H7 (cell line): ENCODE data around the gene GPR32. TPM values are rescaled to one million over a fixed set of nuclear protein-coding genes. Genes with fewer than 3 reads are reported as not detected.
"Not testable (repeated sequence)": the region's sequence is repeated elsewhere in the genome, so short reads cannot be mapped to it uniquely, and the experiment has no call there.

Experiments
- DNase-seq: peaks from one replicate; pipeline ENCODE4 v3.0.0; 2012
- H3K27me3 ChIP-seq: 2 replicates; pipeline ENCODE4 v1.6.0; 2011; ENCODE audit warnings: mild to moderate bottlenecking, low read length; ENCODE audit not compliant: control insufficient read depth, insufficient read depth
- H3K36me3 ChIP-seq: replicated peaks from 2 replicates; pipeline ENCODE4 v1.5.1; 2011; ENCODE audit warnings: low read length; ENCODE audit not compliant: control insufficient read depth, insufficient read depth
- H3K4me3 ChIP-seq: 2 replicates; pipeline ENCODE4 v1.5.1; 2011; ENCODE audit warnings: low read depth, mild to moderate bottlenecking, control low read depth, low read length, moderate library complexity; ENCODE audit not compliant: insufficient read depth
- total RNA-seq: library from RNA; depleted of rRNA; stranded (reverse); fragments of >200 nt; shearing (Covaris generic); gene quantifications from 2 replicates; pipeline ENCODE4 v1.2.3, GENCODE V29; 2014

GPR32 gene
- total RNA-seq, 1 experiment from 2014 or later = not detected

GRCh38 chr19:50736338-50736737, 33.9 kb upstream of the GPR32 start:
- DNase-seq = no peak
- Histone ChIP-seq H3K36me3 (no peaks in the 10 kb centered on the region), H3K4me3 (no peak overlapping the region), H3K27me3 (no peaks in the 10 kb centered on the region; the same call in 1 of the 2 replicates)

GRCh38 chr19:50739132-50739913, 30.9 kb upstream of the GPR32 start:
- no peak for DNase-seq

GRCh38 chr19:50739914-50740426, 30.3 kb upstream of the GPR32 start:
- peak; percentile 73 for DNase-seq
- no peaks in the 10 kb centered on the region; the same call in 1 of the 2 replicates for H3K27me3 ChIP-seq
- H3K4me3 ChIP-seq = no peak overlapping the region
- H3K36me3 ChIP-seq = no peaks in the 10 kb centered on the region

More at GRCh38 chr19:50739132-50739913, 30.9 kb upstream of the GPR32 start:
- no peak overlapping the region for H3K4me3 ChIP-seq
- no peaks in the 10 kb centered on the region for H3K36me3 ChIP-seq
- H3K27me3 ChIP-seq = no peaks in the 10 kb centered on the region; the same call in 1 of the 2 replicates

GRCh38 chr19:50741179-50741933, 28.9 kb upstream of the GPR32 start:
- H3K4me3 ChIP-seq = no peak overlapping the region
- H3K27me3 ChIP-seq = no peaks in the 10 kb centered on the region; the same call in 1 of the 2 replicates
- no peak for DNase-seq
- no peaks in the 10 kb centered on the region for H3K36me3 ChIP-seq

- no peak for DNase-seq
- H3K4me3 ChIP-seq = no peak overlapping the region
These were observed 26.7 kb upstream of the GPR32 start for GRCh38 chr19:50743537-50743936.

GRCh38 chr19:50745221-50745620, 25.0 kb upstream of the GPR32 start:
- DNase-seq = no peak
- no peak overlapping the region for H3K4me3 ChIP-seq

More at GRCh38 chr19:50743537-50743936, 26.7 kb upstream of the GPR32 start:
- H3K36me3 ChIP-seq = no peaks in the 10 kb centered on the region
- H3K27me3 ChIP-seq = no peaks in the 10 kb centered on the region; the same call in 1 of the 2 replicates

GRCh38 chr19:50747141-50747540, 23.1 kb upstream of the GPR32 start:
- H3K27me3 ChIP-seq = not testable (repeated sequence)

More at GRCh38 chr19:50745221-50745620, 25.0 kb upstream of the GPR32 start:
- H3K27me3 ChIP-seq = no peaks in the 10 kb centered on the region
- H3K36me3 ChIP-seq = no peaks in the 10 kb centered on the region

GRCh38 chr19:50749490-50749889, 20.8 kb upstream of the GPR32 start:
- no peaks in the 10 kb centered on the region for H3K27me3 ChIP-seq
- no peak overlapping the region for H3K4me3 ChIP-seq
- no peak for DNase-seq
- no peaks in the 10 kb centered on the region for H3K36me3 ChIP-seq

More at GRCh38 chr19:50747141-50747540, 23.1 kb upstream of the GPR32 start:
- not testable (repeated sequence) for H3K36me3 ChIP-seq, H3K4me3 ChIP-seq, DNase-seq

GRCh38 chr19:50750010-50750409, 20.3 kb upstream of the GPR32 start:
- Histone ChIP-seq H3K36me3 (no peaks in the 10 kb centered on the region), H3K27me3 (0 out of 2 replicates have a peak, but pooled peaks cover under 1% of the 10 kb centered on the region), H3K4me3 (no peak overlapping the region)
- no peak for DNase-seq

- Histone ChIP-seq H3K36me3 (no peaks in the 10 kb centered on the region), H3K27me3 (peaks cover 2% of the 10 kb centered on the region; the same call in 1 of the 2 replicates), H3K4me3 (no peak overlapping the region)
- no peak for DNase-seq
These were observed 16.4 kb upstream of the GPR32 start for GRCh38 chr19:50753879-50754278.

- not testable (repeated sequence) for H3K36me3 ChIP-seq, H3K4me3 ChIP-seq, DNase-seq, H3K27me3 ChIP-seq
These were observed 14.0 kb upstream of the GPR32 start for GRCh38 chr19:50756244-50756643.

- H3K36me3 ChIP-seq, H3K27me3 ChIP-seq, H3K4me3 ChIP-seq, DNase-seq: not testable (repeated sequence)
These were observed 12.6 kb upstream of the GPR32 start for GRCh38 chr19:50757624-50758023.

GRCh38 chr19:50759076-50759475, 11.2 kb upstream of the GPR32 start:
- not testable (repeated sequence) for H3K27me3 ChIP-seq, DNase-seq, H3K36me3 ChIP-seq, H3K4me3 ChIP-seq

GRCh38 chr19:50759886-50760285, 10.4 kb upstream of the GPR32 start:
- peak; percentile 53 for DNase-seq
- no peak overlapping the region for H3K4me3 ChIP-seq
- H3K36me3 ChIP-seq = no peaks in the 10 kb centered on the region
- peaks cover 2% of the 10 kb centered on the region; the same call in 1 of the 2 replicates for H3K27me3 ChIP-seq
